Keratinocyte (primary cell): ENCODE results near the gene AP1S3. TPM values are rescaled to one million over a fixed set of nuclear protein-coding genes. Genes with fewer than 3 reads are reported as not detected.

Experiments
- DNase-seq: peaks from one replicate; pipeline ENCODE4 v3.0.0-alpha.2; 2011; ENCODE audit warnings: low read depth, missing footprints, low spot score
- FAIRE-seq: peaks from 2 replicates; lab custom pipeline; 2011; peaks lifted over from hg19 to GRCh38; lab: Jason Lieb, UNC
- H2AFZ ChIP-seq: 2 replicates; pipeline ENCODE4 v1.6.0; 2012; ENCODE audit warnings: low read length, control low read depth, inconsistent platforms; ENCODE audit not compliant: control insufficient read depth
- H3K27ac ChIP-seq: 2 replicates; pipeline ENCODE4 v1.5.1; 2011; ENCODE audit warnings: low read length; ENCODE audit not compliant: control insufficient read depth, insufficient read depth
- H3K27me3 ChIP-seq: 3 replicates; pipeline ENCODE4 v1.6.0; 2011; ENCODE audit warnings: low read length; ENCODE audit not compliant: control insufficient read depth, insufficient read depth; ENCODE audit errors: extremely low read depth
- H3K36me3 ChIP-seq, 2 experiments: 2 replicates in 1 of 2; 3 replicates in 1 of 2; pipeline ENCODE4 v1.5.1; 2011; ENCODE audit warnings: low read length in 2 of 2, mild to moderate bottlenecking in 1 of 2; ENCODE audit not compliant: control insufficient read depth in 2 of 2, insufficient read depth in 2 of 2; ENCODE audit errors: extremely low read depth in 1 of 2
- H3K4me1 ChIP-seq: 3 replicates; pipeline ENCODE4 v1.5.1; 2011; ENCODE audit warnings: low read length; ENCODE audit not compliant: control insufficient read depth, insufficient read depth; ENCODE audit errors: extremely low read depth
- H3K4me2 ChIP-seq: 3 replicates; pipeline ENCODE4 v1.6.0; 2011; ENCODE audit warnings: low read depth, low read length; ENCODE audit not compliant: control insufficient read depth, insufficient read depth; ENCODE audit errors: extremely low read depth
- H3K4me3 ChIP-seq, 3 experiments: fragments of 200-600 bp in 1 of 3; sonication (generic) in 1 of 3; 2 replicates in 2 of 3; 3 replicates in 1 of 3; pipeline ENCODE4 v1.5.1; 2011 to 2016; ENCODE audit warnings: low read length in 3 of 3, mild to moderate bottlenecking in 3 of 3, control low read depth in 2 of 3, inconsistent platforms in 1 of 3, low read depth in 1 of 3, mixed read lengths in 1 of 3, mixed run types in 1 of 3, moderate library complexity in 1 of 3; ENCODE audit not compliant: control insufficient read depth in 2 of 3, insufficient read depth in 2 of 3; ENCODE audit errors: extremely low read depth in 1 of 3
- H3K79me2 ChIP-seq: 2 replicates; pipeline ENCODE4 v1.6.0; 2012; ENCODE audit warnings: low read length; ENCODE audit not compliant: control insufficient read depth, insufficient read depth
- H3K9ac ChIP-seq: 3 replicates; pipeline ENCODE4 v1.6.0; 2011; ENCODE audit warnings: low read length; ENCODE audit not compliant: control insufficient read depth, insufficient read depth; ENCODE audit errors: extremely low read depth
- H3K9me1 ChIP-seq: 3 replicates; pipeline ENCODE4 v1.6.0; 2011; ENCODE audit warnings: low read length; ENCODE audit not compliant: control insufficient read depth, insufficient read depth; ENCODE audit errors: extremely low read depth
- H3K9me3 ChIP-seq: 2 replicates; pipeline ENCODE4 v1.5.1; 2012; ENCODE audit warnings: low read depth, low read length; ENCODE audit not compliant: control insufficient read depth
- H4K20me1 ChIP-seq: 3 replicates; pipeline ENCODE4 v1.6.0; 2011; ENCODE audit warnings: low read length; ENCODE audit not compliant: control insufficient read depth, insufficient read depth; ENCODE audit errors: extremely low read depth
- EZH2 ChIP-seq: IDR thresholded peaks from one replicate; pipeline ENCODE4 v1.6.1; 2012; ENCODE audit warnings: inconsistent platforms, mild to moderate bottlenecking, low read length, moderate library complexity
- dilution Hi-C: fragments of 300-500 bp; cut with MboI; formaldehyde crosslinking; loops from one replicate; pipeline ENCODE4 v1.7.0; 2020; ENCODE audit warnings: low sequenced_read_pairs; ENCODE audit not compliant: extremely low pct_ligation_motif_present
- polyA plus RNA-seq, 5 experiments: library from polyadenylated mRNA; depleted of rRNA in 3 of 5; stranded (reverse) in 3 of 5; stranded (forward) in 1 of 5; unstranded in 1 of 5; fragments of >200 nt; gene quantifications; 1 replicate in 1 of 5; 2 replicates in 3 of 5; 3 replicates in 1 of 5; pipeline versions ENCODE4 v1.2.1 to v1.2.3, GENCODE V29; 2011 to 2012; ENCODE audit warnings: missing spikeins in 2 of 5, low read depth in 1 of 5, low replicate concordance in 1 of 5
- TF ChIP-seq, protein P1 (sequence below), 3 experiments: IDR thresholded peaks in 1 of 3; conservative IDR thresholded peaks in 1 of 3; optimal IDR thresholded peaks in 1 of 3; 2 replicates in 2 of 3; 3 replicates in 1 of 3; pipeline versions ENCODE3 to v1.5.1; 2011; ENCODE audit warnings: low read length in 3 of 3, mild to moderate bottlenecking in 3 of 3, moderate library complexity in 2 of 3, control low read depth in 1 of 3, inconsistent platforms in 1 of 3; ENCODE audit not compliant: insufficient read depth in 2 of 3; ENCODE audit errors: extremely low read depth in 1 of 3

AP1S3 gene
- polyA plus RNA-seq, 1 donor (not counting 4 experiments of a cell fraction or from before 2014, with no cell fraction given): 33.7 TPM

DNA sequence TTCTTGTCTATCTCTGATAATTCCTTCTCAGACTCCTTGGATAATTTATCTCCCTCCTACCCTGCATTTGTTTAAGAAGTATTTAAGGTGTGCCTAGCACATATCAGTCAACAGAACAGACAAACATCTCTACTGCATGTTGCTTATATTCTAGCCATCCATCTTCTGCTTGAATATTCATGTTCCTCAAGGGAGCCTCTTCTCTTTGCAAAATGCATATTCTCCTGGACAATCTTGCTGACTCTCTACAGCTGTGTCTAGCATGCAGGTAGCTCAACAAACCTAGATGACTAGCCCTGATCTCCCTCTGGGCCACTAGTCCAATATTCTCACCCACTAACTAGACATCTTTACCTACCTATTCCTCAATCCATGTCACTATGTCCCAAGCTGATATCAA lies 70.0 kb downstream of the AP1S3 start:
- no peak for DNase-seq
- no peak overlapping the region for H3K27ac ChIP-seq
- H3K9me1 ChIP-seq: no peaks in the 10 kb centered on the region
- no peaks in the 10 kb centered on the region for H3K79me2 ChIP-seq
- dilution Hi-C loops: no loop called here
- H3K9ac ChIP-seq: no peak overlapping the region
- H2AFZ ChIP-seq: no peak overlapping the region
- no peaks in the 10 kb centered on the region for H3K27me3 ChIP-seq
- no peak for TF ChIP-seq EZH2
- TF ChIP-seq, protein P1, sequence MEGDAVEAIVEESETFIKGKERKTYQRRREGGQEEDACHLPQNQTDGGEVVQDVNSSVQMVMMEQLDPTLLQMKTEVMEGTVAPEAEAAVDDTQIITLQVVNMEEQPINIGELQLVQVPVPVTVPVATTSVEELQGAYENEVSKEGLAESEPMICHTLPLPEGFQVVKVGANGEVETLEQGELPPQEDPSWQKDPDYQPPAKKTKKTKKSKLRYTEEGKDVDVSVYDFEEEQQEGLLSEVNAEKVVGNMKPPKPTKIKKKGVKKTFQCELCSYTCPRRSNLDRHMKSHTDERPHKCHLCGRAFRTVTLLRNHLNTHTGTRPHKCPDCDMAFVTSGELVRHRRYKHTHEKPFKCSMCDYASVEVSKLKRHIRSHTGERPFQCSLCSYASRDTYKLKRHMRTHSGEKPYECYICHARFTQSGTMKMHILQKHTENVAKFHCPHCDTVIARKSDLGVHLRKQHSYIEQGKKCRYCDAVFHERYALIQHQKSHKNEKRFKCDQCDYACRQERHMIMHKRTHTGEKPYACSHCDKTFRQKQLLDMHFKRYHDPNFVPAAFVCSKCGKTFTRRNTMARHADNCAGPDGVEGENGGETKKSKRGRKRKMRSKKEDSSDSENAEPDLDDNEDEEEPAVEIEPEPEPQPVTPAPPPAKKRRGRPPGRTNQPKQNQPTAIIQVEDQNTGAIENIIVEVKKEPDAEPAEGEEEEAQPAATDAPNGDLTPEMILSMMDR (optimal IDR thresholded peaks at IDR 0.05 in 1 of 3, IDR thresholded peaks at IDR 0.05 in 1 of 3, conservative IDR thresholded peaks at IDR 0.05 in 1 of 3; ENCODE audit: extremely low read depth in 1 of 3, insufficient read depth in 2 of 3, low read length in 3 of 3): no peak
- no peaks in the 10 kb centered on the region for H3K9me3 ChIP-seq
- no peak overlapping the region for H3K4me3 ChIP-seq
- H4K20me1 ChIP-seq: no peaks in the 10 kb centered on the region
- H3K4me1 ChIP-seq: no peaks in the 10 kb centered on the region
- no peak for FAIRE-seq
- H3K4me2 ChIP-seq: no peak overlapping the region
- peaks cover 4 to 9% of the 10 kb centered on the region in 2 experiments for H3K36me3 ChIP-seq

DNA sequence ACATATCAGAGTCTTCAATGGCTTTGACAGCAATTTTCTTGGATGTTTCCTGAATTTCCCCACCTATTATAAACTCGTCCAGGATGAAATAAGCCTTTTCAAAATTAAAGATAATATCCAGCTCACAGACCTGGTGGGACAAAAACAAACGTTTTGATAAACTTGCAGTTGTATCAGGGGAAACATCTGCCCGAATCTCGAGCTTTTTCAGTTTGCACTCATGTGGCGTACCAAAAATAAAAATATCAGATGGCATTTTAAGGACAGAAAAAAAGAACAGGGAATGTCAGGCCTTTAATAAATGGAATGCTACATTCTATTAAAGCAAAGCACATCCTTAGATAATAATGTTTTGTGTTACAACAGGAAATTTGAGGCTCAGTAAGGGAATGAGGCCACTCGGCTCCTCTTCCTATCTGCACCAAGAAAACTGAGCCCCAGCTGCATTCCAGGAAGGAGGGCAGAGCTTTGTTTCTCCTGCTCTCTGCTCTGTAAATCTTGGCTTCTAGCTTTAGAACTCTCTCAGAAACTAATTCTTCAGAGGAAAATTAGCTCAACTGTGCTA lies 72.1 kb downstream of the AP1S3 start:
- Histone ChIP-seq H2AFZ (no peak overlapping the region), H3K36me3 (peaks cover 4 to 6% of the 10 kb centered on the region in 2 experiments), H3K9me1 (no peaks in the 10 kb centered on the region), H3K4me1 (peaks cover 16% of the 10 kb centered on the region), H3K9ac (no peak overlapping the region), H3K79me2 (no peaks in the 10 kb centered on the region), H3K9me3 (no peaks in the 10 kb centered on the region), H3K27me3 (no peaks in the 10 kb centered on the region), H3K4me2 (no peak overlapping the region), H3K27ac (no peak overlapping the region), H3K4me3 (no peak overlapping the region), H4K20me1 (no peaks in the 10 kb centered on the region)
- no peak for DNase-seq
- no peak for TF ChIP-seq EZH2
- TF ChIP-seq, protein P1 (optimal IDR thresholded peaks at IDR 0.05 in 1 of 3, IDR thresholded peaks at IDR 0.05 in 1 of 3, conservative IDR thresholded peaks at IDR 0.05 in 1 of 3; ENCODE audit: extremely low read depth in 1 of 3, insufficient read depth in 2 of 3, low read length in 3 of 3): no peak
- no peak for FAIRE-seq
- dilution Hi-C loops: no loop called here
